A673 (cell line): ENCODE measurements around the gene PARVA. TPM values are rescaled to one million over a fixed set of nuclear protein-coding genes. Genes with fewer than 3 reads are reported as not detected.

Experiments
- BruUV-seq: library from RNA; stranded (reverse); fragments of 400-500 nt; replicated peaks from 2 replicates; lab custom pipeline; 2021; lab: Mats Ljungman, UMichigan
- CTCF ChIA-PET: fragments of 300-600 bp; sonication (Branson Sonifier 250); formaldehyde crosslinking; loops from one replicate; lab custom pipeline; 2022; ENCODE audit warnings: antibody characterized with exemption; lab: Charles Lee
- POLR2A ChIA-PET: fragments of 300-600 bp; sonication (Branson Sonifier 250); formaldehyde crosslinking; loops from one replicate; lab custom pipeline; 2022; ENCODE audit warnings: antibody characterized with exemption; ENCODE audit not compliant: low non-redundant PET; lab: Charles Lee
- DNase-seq: peaks from one replicate; pipeline ENCODE4 v3.0.0-alpha.2; 2015; ENCODE audit warnings: low spot score
- H3K27ac ChIP-seq: fragments of 200-600 bp; sonication (generic); 2 replicates; pipeline ENCODE4 v1.5.1; 2016; ENCODE audit warnings: mixed run types, low read depth, mild to moderate bottlenecking, mixed read lengths, antibody characterized with exemption, low read length; ENCODE audit not compliant: poor library complexity, severe bottlenecking
- H3K27me3 ChIP-seq: fragments of 200-600 bp; sonication (generic); replicated peaks from 2 replicates; pipeline ENCODE4 v1.6.1; 2017; ENCODE audit warnings: mixed run types, low read depth, mild to moderate bottlenecking, mixed read lengths, antibody characterized with exemption, low read length; ENCODE audit not compliant: insufficient read depth, poor library complexity
- H3K36me3 ChIP-seq: fragments of 200-600 bp; sonication (generic); 2 replicates; pipeline ENCODE4 v1.6.1; 2016; ENCODE audit warnings: mixed run types, mild to moderate bottlenecking, mixed read lengths, antibody characterized with exemption, low read length; ENCODE audit not compliant: insufficient read depth, poor library complexity, severe bottlenecking
- H3K4me1 ChIP-seq: fragments of 200-600 bp; sonication (generic); 2 replicates; pipeline ENCODE4 v1.6.1; 2017; ENCODE audit warnings: mixed run types, mild to moderate bottlenecking, mixed read lengths, antibody characterized with exemption, low read length; ENCODE audit not compliant: insufficient read depth, poor library complexity, severe bottlenecking
- H3K4me3 ChIP-seq: fragments of 200-600 bp; sonication (generic); 2 replicates; pipeline ENCODE4 v1.5.1; 2016; ENCODE audit warnings: low read depth, mixed run types, mild to moderate bottlenecking, mixed read lengths, low read length; ENCODE audit not compliant: poor library complexity, severe bottlenecking
- H3K9me3 ChIP-seq: fragments of 200-600 bp; sonication (generic); 2 replicates; pipeline ENCODE4 v1.6.1; 2016; ENCODE audit warnings: mixed run types, low read depth, mild to moderate bottlenecking, mixed read lengths, antibody characterized with exemption, low read length; ENCODE audit not compliant: poor library complexity, severe bottlenecking
- EZH2 ChIP-seq: fragments of 200-600 bp; sonication (generic); IDR thresholded peaks from 2 replicates; pipeline ENCODE4 v1.6.1; 2017; ENCODE audit warnings: borderline replicate concordance, low read depth, mild to moderate bottlenecking, mixed read lengths, antibody characterized with exemption, low read length; ENCODE audit not compliant: poor library complexity, severe bottlenecking
- intact Hi-C: fragments of 100-400 bp; cut with micrococcal nuclease; formaldehyde crosslinking; loops from one replicate; pipeline ENCODE4 v1.10.0; 2022; ENCODE audit not compliant: unreplicated experiment
- total RNA-seq: library from RNA; stranded (reverse); gene quantifications from 2 replicates; pipeline ENCODE4 v1.2.3, GENCODE V29; 2021
- TF ChIP-seq, protein P1 (sequence below): fragments of 300-800, 200-600 bp; sonication (generic); conservative IDR thresholded peaks from 2 replicates; pipeline ENCODE4 v1.5.1; 2017; ENCODE audit warnings: low read depth, mild to moderate bottlenecking, antibody characterized with exemption, low read length, moderate library complexity, mixed read lengths

The PARVA gene
- total RNA-seq, 1 experiment from 2014 or later: 15.2 TPM

DNA sequence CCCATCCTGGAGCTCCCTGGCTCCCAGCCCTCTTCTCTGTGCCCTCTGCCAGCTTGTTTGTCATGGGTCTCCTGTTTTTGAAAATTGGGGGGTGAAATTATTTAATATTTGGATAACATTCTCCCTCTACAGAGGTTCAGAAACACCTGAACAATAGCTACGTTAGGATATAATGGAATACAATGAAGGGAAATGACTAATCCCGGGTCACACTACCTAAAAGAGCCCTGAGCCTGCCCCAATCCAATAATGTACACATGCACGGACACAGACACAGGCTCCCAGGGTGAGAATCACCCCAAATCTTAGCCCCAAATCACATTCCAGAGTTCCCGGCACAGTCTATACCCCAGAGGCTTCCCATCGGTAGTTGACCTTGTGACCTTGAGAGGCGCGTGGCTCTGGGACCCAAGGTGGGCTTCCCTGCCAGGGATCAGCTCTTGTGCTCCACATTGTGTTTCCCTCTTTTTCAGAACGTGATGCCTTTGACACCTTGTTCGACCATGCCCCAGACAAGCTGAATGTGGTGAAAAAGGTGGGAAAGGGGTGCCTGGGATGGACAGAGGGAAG, 135.5 kb downstream of the PARVA start:
- ChIA-PET POLR2A (no interaction called here), CTCF (no interaction called here)
- H3K36me3 ChIP-seq: no peaks in the 10 kb centered on the region
- no TSS peak for BruUV-seq
- no peak for DNase-seq
- peaks cover 2% of the 10 kb centered on the region for H3K4me1 ChIP-seq
- no peak for TF ChIP-seq EZH2
- TF ChIP-seq, protein P1, sequence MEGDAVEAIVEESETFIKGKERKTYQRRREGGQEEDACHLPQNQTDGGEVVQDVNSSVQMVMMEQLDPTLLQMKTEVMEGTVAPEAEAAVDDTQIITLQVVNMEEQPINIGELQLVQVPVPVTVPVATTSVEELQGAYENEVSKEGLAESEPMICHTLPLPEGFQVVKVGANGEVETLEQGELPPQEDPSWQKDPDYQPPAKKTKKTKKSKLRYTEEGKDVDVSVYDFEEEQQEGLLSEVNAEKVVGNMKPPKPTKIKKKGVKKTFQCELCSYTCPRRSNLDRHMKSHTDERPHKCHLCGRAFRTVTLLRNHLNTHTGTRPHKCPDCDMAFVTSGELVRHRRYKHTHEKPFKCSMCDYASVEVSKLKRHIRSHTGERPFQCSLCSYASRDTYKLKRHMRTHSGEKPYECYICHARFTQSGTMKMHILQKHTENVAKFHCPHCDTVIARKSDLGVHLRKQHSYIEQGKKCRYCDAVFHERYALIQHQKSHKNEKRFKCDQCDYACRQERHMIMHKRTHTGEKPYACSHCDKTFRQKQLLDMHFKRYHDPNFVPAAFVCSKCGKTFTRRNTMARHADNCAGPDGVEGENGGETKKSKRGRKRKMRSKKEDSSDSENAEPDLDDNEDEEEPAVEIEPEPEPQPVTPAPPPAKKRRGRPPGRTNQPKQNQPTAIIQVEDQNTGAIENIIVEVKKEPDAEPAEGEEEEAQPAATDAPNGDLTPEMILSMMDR: no peak
- no peak overlapping the region for H3K27ac ChIP-seq
- H3K9me3 ChIP-seq: no peaks in the 10 kb centered on the region
- H3K4me3 ChIP-seq: no peak overlapping the region
- intact Hi-C loops: no loop called here
- H3K27me3 ChIP-seq: no peaks in the 10 kb centered on the region

DNA sequence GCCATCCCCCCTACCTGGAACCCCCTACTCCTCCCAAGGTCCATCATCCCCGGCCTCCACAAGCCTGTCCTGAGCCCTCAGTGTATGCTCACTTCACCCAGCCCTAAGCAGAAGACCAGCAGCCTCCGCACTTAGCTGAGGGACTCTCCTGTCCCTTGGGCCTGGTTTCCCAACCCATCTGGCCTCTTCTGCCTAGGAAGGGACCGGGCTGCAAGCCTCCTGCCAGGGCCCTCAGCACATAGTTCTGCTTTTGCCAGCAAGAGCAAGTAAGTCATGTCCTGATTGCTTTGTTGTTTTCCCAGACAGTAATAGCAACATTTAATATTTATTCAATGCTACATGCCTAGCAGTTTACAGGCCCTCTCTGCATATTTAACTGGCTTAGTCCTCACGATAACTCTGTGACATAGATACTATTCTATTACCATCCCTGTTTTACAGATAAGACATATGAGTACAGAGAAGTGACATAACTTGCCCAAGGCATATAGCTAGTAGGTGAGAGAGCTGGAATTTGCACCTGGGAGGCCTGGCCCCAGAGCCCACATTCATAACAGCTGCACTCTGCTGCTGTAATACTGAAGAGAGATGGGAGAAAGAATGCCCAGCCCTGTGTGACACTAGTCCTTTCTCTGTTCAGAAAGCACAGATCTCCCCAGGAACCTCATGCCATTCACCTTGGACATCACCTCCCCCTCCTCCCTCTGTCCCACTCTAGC, 139.2 kb downstream of the PARVA start:
- BruUV-seq: no TSS peak
- POLR2A ChIA-PET: no interaction called here

DNA sequence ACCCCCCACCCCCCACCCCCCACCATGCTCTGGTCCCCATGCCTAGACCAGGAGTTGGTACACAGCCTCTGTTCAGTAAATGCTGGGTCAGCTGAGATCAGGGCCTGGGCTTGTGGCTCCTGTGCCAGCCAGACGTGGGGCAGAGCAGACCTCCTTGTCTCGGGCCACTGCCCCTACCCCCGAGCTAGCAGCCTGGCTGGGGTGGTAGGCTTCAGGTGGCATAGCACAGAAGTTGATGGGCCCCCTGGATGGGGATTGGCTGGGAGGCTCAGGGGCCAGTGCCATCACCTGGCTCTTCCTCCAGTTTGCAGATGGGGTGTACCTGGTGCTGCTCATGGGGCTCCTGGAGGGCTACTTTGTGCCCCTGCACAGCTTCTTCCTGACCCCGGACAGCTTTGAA, 139.9 kb downstream of the PARVA start:
- no peak overlapping the region for H3K27ac ChIP-seq
- intact Hi-C loops: no loop called here
- DNase-seq: no peak
- H3K4me3 ChIP-seq: no peak overlapping the region
- no peak for TF ChIP-seq EZH2
- TF ChIP-seq, protein P1: no peak
- H3K36me3 ChIP-seq: no peaks in the 10 kb centered on the region
- no peaks in the 10 kb centered on the region for H3K9me3 ChIP-seq
- ChIA-PET CTCF (no interaction called here), POLR2A (no interaction called here)
- no peaks in the 10 kb centered on the region for H3K27me3 ChIP-seq
- no peaks in the 10 kb centered on the region for H3K4me1 ChIP-seq
- BruUV-seq: no TSS peak

More for the DNA sequence above, 139.2 kb downstream of the PARVA start:
- TF ChIP-seq, protein P1: no peak
- no peak for TF ChIP-seq EZH2
- intact Hi-C loops: no loop called here
- H3K27me3 ChIP-seq: no peaks in the 10 kb centered on the region
- CTCF ChIA-PET: no interaction called here
- no peaks in the 10 kb centered on the region for H3K4me1 ChIP-seq
- no peak overlapping the region for H3K4me3 ChIP-seq
- DNase-seq: no peak
- no peaks in the 10 kb centered on the region for H3K9me3 ChIP-seq
- H3K27ac ChIP-seq: no peak overlapping the region
- no peaks in the 10 kb centered on the region for H3K36me3 ChIP-seq
